SK-N-SH (cell line): ENCODE data around the gene AMMECR1. TPM values are rescaled to one million over a fixed set of nuclear protein-coding genes. Genes with fewer than 3 reads are reported as not detected.

Experiments used
- CTCF ChIA-PET: fragments of 300-600, 350-600 bp; formaldehyde crosslinking; extraction: SDS; loops from one replicate; lab custom pipeline; 2021; lab: Yijun Ruan, JAX
- POLR2A ChIA-PET: fragments of 350-600 bp; sonication (Branson Sonifier 250); formaldehyde crosslinking; extraction: SDS; loops from one replicate; lab custom pipeline; 2020; ENCODE audit warnings: antibody characterized with exemption, inconsistent platforms; lab: Yijun Ruan, JAX
- DNase-seq: peaks from one replicate; pipeline ENCODE4 v3.0.0; 2012
- H2AFZ ChIP-seq: fragments of 200-600 bp; sonication (generic); 2 replicates; pipeline ENCODE4 v1.8.1; 2016; ENCODE audit warnings: antibody characterized with exemption, mild to moderate bottlenecking, low read depth
- H3F3A ChIP-seq: fragments of 200-600 bp; sonication (generic); replicated peaks from 2 replicates; pipeline ENCODE3; 2016; ENCODE audit warnings: antibody characterized with exemption, mild to moderate bottlenecking; ENCODE audit not compliant: insufficient read depth
- H3K27ac ChIP-seq, 2 experiments: fragments of 200-500 bp in 1 of 2; fragments of 200-600 bp in 1 of 2; sonication (Bioruptor generic) in 1 of 2; sonication (generic), shearing (Covaris generic) in 1 of 2; 2 replicates each; pipeline versions ENCODE4 v1.5.1 to v1.6.1; 2014 to 2016; ENCODE audit warnings: low read depth in 2 of 2, inconsistent platforms in 1 of 2, low read length in 1 of 2, mild to moderate bottlenecking in 1 of 2, mixed read lengths in 1 of 2
- H3K27me3 ChIP-seq: fragments of 200-600 bp; sonication (generic), shearing (Covaris generic); 2 replicates; pipeline ENCODE4 v1.6.1; 2016; ENCODE audit warnings: mixed run types; ENCODE audit not compliant: insufficient read depth
- H3K36me3 ChIP-seq, 2 experiments: fragments of 200-500 bp in 1 of 2; fragments of 200-600 bp in 1 of 2; sonication (Bioruptor generic) in 1 of 2; sonication (generic) in 1 of 2; replicated peaks in 1 of 2; 2 replicates each; pipeline versions ENCODE3 to v1.5.1; 2014 to 2016; ENCODE audit warnings: low read length in 1 of 2, mild to moderate bottlenecking in 1 of 2; ENCODE audit not compliant: insufficient read depth in 2 of 2, control insufficient read depth in 1 of 2
- H3K4me1 ChIP-seq, 2 experiments: fragments of 200-500 bp in 1 of 2; fragments of 200-600 bp in 1 of 2; sonication (Bioruptor generic) in 1 of 2; sonication (generic), shearing (Covaris generic) in 1 of 2; 2 replicates each; pipeline versions ENCODE4 v1.5.1 to v1.6.1; 2014 to 2016; ENCODE audit warnings: low read depth in 1 of 2, low read length in 1 of 2, mixed run types in 1 of 2; ENCODE audit not compliant: insufficient read depth in 2 of 2, control insufficient read depth in 1 of 2
- H3K4me2 ChIP-seq: fragments of 200-600 bp; sonication (generic), shearing (Covaris generic); 2 replicates; pipeline ENCODE4 v1.6.1; 2017; ENCODE audit warnings: mixed run types
- H3K4me3 ChIP-seq, 2 experiments: fragments of 200-500 bp in 1 of 2; fragments of 200-600 bp in 1 of 2; sonication (Bioruptor generic) in 1 of 2; sonication (generic), shearing (Covaris generic) in 1 of 2; 2 replicates each; pipeline versions ENCODE4 v1.5.1 to v1.8.1; 2014 to 2016; ENCODE audit warnings: low read depth in 2 of 2, inconsistent platforms in 1 of 2, low read length in 1 of 2, mild to moderate bottlenecking in 1 of 2, mixed read lengths in 1 of 2, moderate library complexity in 1 of 2
- H3K79me2 ChIP-seq: fragments of 200-600 bp; sonication (generic); 2 replicates; pipeline ENCODE4 v1.8.1; 2017; ENCODE audit warnings: mild to moderate bottlenecking; ENCODE audit not compliant: insufficient read depth
- H3K9ac ChIP-seq: fragments of 200-600 bp; sonication (generic); 2 replicates; pipeline ENCODE4 v1.6.1; 2017; ENCODE audit warnings: mixed run types
- H3K9me2 ChIP-seq: fragments of 200-600 bp; sonication (generic); 2 replicates; pipeline ENCODE4 v1.6.1; 2017; ENCODE audit warnings: mixed run types
- H3K9me3 ChIP-seq: fragments of 200-600 bp; sonication (generic); 2 replicates; pipeline ENCODE4 v1.6.1; 2017; ENCODE audit warnings: mixed run types, mild to moderate bottlenecking, moderate library complexity
- H4K20me1 ChIP-seq: fragments of 200-600 bp; sonication (generic); 2 replicates; pipeline ENCODE4 v1.6.1; 2017; ENCODE audit warnings: mild to moderate bottlenecking, mixed run types; ENCODE audit not compliant: insufficient read depth
- CHD2 ChIP-seq: fragments of 150-350 bp; IDR thresholded peaks from 2 replicates; pipeline ENCODE4 v1.6.1; 2018; ENCODE audit warnings: low read length; ENCODE audit not compliant: partially characterized antibody
- ELF1 ChIP-seq: IDR thresholded peaks from 2 replicates; pipeline ENCODE4 v1.4.0; 2012
- EZH2phosphoT487 ChIP-seq: fragments of 200-600 bp; sonication (generic); IDR thresholded peaks from 2 replicates; pipeline ENCODE4 v1.6.1; 2017; ENCODE audit warnings: low read depth, mixed run types, mild to moderate bottlenecking, antibody characterized with exemption, moderate library complexity, borderline replicate concordance
- FOXJ3 ChIP-seq: sonication (generic); formaldehyde crosslinking; IDR thresholded peaks from 2 replicates; pipeline ENCODE4 v1.5.1; 2020; ENCODE audit warnings: mild to moderate bottlenecking, missing genetic modification reagents
- FOXM1 ChIP-seq: IDR thresholded peaks from 2 replicates; pipeline ENCODE4 v1.4.0; 2012; ENCODE audit warnings: low read depth, mild to moderate bottlenecking
- GATA2 ChIP-seq: sonication (generic); formaldehyde crosslinking; IDR thresholded peaks from 2 replicates; pipeline ENCODE4 v1.5.0; 2020; ENCODE audit warnings: mild to moderate bottlenecking, missing genetic modification reagents
- MXI1 ChIP-seq: IDR thresholded peaks from 2 replicates; pipeline ENCODE4 v1.6.1; 2012; ENCODE audit warnings: mild to moderate bottlenecking, low read depth, low read length, improper control_type of control experiment
- POLR2AphosphoS5 ChIP-seq: IDR thresholded peaks from 2 replicates; pipeline ENCODE4 v1.6.1; 2012; ENCODE audit warnings: low read depth, low read length
- RAD21 ChIP-seq: IDR thresholded peaks from 2 replicates; pipeline ENCODE4 v1.6.1; 2012; ENCODE audit warnings: mild to moderate bottlenecking, low read length
- RFX5 ChIP-seq: IDR thresholded peaks from 2 replicates; pipeline ENCODE4 v1.6.1; 2012; ENCODE audit warnings: mild to moderate bottlenecking, improper control_type of control experiment, low read length
- RXRA ChIP-seq: IDR thresholded peaks from 2 replicates; pipeline ENCODE4 v1.4.0; 2012; ENCODE audit warnings: low read depth, mild to moderate bottlenecking, borderline replicate concordance
- TAF1 ChIP-seq: IDR thresholded peaks from 2 replicates; pipeline ENCODE4 v1.6.1; 2012; ENCODE audit warnings: low read depth, mild to moderate bottlenecking, low read length, moderate library complexity, borderline replicate concordance
- TCF12 ChIP-seq: IDR thresholded peaks from 2 replicates; pipeline ENCODE4 v1.4.0; 2012
- WGBS: methylation state at CpG from one replicate; pipeline ENCODE4 v1.1.6; 2017; ENCODE audit warnings: low lambda C conversion rate; 5-methylcytosine and 5-hydroxymethylcytosine counted together
- polyA plus RNA-seq, 3 experiments: library from polyadenylated mRNA; depleted of rRNA; stranded (reverse); fragments of >200 nt; gene quantifications; 2 replicates each; pipeline ENCODE4 v1.2.3, GENCODE V29; 2012
- TF ChIP-seq, protein P1 (sequence below): fragments of 200-600 bp; sonication (generic); IDR thresholded peaks from 2 replicates; pipeline ENCODE4 v1.6.1; 2017; ENCODE audit warnings: antibody characterized with exemption, mild to moderate bottlenecking, moderate library complexity
- TF ChIP-seq, protein P2 (sequence below): IDR thresholded peaks from 2 replicates; pipeline ENCODE4 v1.4.0; 2012; ENCODE audit warnings: low read depth, borderline replicate concordance
- TF ChIP-seq, protein P3 (sequence below): IDR thresholded peaks from 2 replicates; pipeline ENCODE4; 2012
- TF ChIP-seq, protein P4 (sequence below): IDR thresholded peaks from 2 replicates; pipeline ENCODE4 v1.4.0; 2012; ENCODE audit warnings: low read depth
- TF ChIP-seq, protein P5 (sequence below): fragments of 150-350 bp; IDR thresholded peaks from 2 replicates; pipeline ENCODE4 v1.6.1; 2016; ENCODE audit warnings: mild to moderate bottlenecking, low read depth, low read length

Gene AMMECR1
- polyA plus RNA-seq, 1 of the 3 experiments (the other 2 are of a cell fraction), result 1.3 TPM

DNA sequence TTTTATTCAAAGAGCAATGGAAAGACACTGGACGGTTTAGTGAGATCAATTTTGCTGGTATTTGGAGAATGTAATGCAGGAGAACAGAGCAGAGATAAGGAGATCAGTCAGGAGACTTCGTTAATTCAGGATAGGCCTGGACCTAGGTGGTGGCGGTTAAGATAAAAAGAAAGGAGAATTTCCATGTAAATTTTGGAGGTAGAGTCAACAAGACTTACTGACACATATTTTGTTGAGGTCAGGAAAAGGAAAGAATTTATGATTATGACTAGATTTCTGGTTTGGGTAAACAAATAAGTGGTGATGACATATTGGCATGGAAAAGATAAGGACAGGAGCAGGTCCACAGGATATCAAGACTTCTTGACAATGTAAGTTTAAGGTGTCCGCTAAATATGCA, 8.8 kb upstream of the AMMECR1 start (continued):
- TF ChIP-seq, protein P1, sequence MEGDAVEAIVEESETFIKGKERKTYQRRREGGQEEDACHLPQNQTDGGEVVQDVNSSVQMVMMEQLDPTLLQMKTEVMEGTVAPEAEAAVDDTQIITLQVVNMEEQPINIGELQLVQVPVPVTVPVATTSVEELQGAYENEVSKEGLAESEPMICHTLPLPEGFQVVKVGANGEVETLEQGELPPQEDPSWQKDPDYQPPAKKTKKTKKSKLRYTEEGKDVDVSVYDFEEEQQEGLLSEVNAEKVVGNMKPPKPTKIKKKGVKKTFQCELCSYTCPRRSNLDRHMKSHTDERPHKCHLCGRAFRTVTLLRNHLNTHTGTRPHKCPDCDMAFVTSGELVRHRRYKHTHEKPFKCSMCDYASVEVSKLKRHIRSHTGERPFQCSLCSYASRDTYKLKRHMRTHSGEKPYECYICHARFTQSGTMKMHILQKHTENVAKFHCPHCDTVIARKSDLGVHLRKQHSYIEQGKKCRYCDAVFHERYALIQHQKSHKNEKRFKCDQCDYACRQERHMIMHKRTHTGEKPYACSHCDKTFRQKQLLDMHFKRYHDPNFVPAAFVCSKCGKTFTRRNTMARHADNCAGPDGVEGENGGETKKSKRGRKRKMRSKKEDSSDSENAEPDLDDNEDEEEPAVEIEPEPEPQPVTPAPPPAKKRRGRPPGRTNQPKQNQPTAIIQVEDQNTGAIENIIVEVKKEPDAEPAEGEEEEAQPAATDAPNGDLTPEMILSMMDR, result no peak
- TF ChIP-seq RAD21, result no peak
- TF ChIP-seq FOXM1, result no peak
- TF ChIP-seq ELF1, result no peak
- TF ChIP-seq, all 33 proteins: peak for 0

DNA sequence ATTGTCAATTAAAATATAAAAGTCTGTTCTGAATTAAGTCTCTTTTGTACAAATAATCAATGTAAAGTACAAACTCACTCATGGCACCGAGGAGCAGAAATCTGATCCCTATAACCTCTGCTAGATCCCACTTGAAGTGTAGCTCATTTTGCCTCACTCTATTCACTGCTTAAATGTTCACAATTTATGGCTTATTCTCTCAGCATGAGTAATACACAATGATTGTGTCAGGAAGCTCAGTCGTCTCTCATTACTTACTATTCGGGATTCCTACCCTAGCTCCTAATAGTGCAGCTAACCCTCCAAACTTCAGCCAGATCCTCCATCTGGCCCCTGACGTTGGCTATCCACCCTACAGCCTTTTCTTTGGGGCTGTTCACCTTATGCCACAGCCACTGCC, 4.7 kb upstream of the AMMECR1 start:
- no peak for TF ChIP-seq CHD2
- TF ChIP-seq, protein P2, sequence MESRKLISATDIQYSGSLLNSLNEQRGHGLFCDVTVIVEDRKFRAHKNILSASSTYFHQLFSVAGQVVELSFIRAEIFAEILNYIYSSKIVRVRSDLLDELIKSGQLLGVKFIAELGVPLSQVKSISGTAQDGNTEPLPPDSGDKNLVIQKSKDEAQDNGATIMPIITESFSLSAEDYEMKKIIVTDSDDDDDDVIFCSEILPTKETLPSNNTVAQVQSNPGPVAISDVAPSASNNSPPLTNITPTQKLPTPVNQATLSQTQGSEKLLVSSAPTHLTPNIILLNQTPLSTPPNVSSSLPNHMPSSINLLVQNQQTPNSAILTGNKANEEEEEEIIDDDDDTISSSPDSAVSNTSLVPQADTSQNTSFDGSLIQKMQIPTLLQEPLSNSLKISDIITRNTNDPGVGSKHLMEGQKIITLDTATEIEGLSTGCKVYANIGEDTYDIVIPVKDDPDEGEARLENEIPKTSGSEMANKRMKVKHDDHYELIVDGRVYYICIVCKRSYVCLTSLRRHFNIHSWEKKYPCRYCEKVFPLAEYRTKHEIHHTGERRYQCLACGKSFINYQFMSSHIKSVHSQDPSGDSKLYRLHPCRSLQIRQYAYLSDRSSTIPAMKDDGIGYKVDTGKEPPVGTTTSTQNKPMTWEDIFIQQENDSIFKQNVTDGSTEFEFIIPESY, result no peak
- no peak for TF ChIP-seq FOXM1
- TF ChIP-seq FOXJ3 (CRISPR knock-in tag), result no peak
- TF ChIP-seq, protein P3, sequence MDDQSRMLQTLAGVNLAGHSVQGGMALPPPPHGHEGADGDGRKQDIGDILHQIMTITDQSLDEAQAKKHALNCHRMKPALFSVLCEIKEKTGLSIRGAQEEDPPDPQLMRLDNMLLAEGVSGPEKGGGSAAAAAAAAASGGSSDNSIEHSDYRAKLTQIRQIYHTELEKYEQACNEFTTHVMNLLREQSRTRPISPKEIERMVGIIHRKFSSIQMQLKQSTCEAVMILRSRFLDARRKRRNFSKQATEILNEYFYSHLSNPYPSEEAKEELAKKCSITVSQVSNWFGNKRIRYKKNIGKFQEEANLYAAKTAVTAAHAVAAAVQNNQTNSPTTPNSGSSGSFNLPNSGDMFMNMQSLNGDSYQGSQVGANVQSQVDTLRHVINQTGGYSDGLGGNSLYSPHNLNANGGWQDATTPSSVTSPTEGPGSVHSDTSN, result 0 out of 2 replicates have a peak, but pooled peaks have one; percentile 13
- TF ChIP-seq RFX5, result no peak
- no peaks in the 10 kb centered on the region for H3K9me2 ChIP-seq
- peaks cover 3% of the 10 kb centered on the region for H3F3A ChIP-seq
- no peaks in the 10 kb centered on the region for H3K79me2 ChIP-seq
- 16% methylated on average over 4 of the region's 4 CpGs for WGBS
- no peaks in the 10 kb centered on the region for H3K36me3 ChIP-seq
- POLR2A ChIA-PET, result no interaction called here
- no peak overlapping the region for H3K9ac ChIP-seq
- no peak overlapping the region for H3K4me2 ChIP-seq
- CTCF ChIA-PET, result interaction anchor here (0.5 kb wide), 1 partner anchor 91 kb away, joined by 3 read pairs; no protein-coding TSS in a partner anchor
- no peaks in the 10 kb centered on the region for H3K27me3 ChIP-seq
- H3K27ac ChIP-seq, result no peak overlapping the region
- H4K20me1 ChIP-seq, result no peaks in the 10 kb centered on the region
- no peaks in the 10 kb centered on the region; a peak in 1 of 4 replicates for H3K4me1 ChIP-seq
- no peak overlapping the region for H3K4me3 ChIP-seq
- no peaks in the 10 kb centered on the region for H3K9me3 ChIP-seq
- DNase-seq, result no peak
- no peak overlapping the region for H2AFZ ChIP-seq

DNA sequence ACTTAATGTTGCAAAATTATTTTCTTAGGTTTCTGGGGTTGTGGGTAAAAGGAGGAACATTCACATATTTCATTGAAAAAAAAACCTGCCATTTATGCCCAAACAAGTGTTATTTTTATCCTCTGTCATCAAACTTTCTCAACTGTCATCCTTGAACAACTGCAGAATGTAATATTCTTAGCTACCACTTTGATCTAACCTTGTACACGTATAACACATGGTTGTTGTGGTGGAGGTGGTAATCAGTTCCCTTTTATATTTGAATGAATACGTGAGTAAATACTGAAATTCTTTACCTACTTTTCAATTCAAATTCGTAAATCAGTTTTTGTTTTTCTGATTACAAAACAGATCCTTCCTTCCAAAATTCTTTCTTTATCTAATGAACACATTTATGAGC, 3.8 kb upstream of the AMMECR1 start:
- Histone ChIP-seq H3K9me3 (no peaks in the 10 kb centered on the region), H2AFZ (no peak overlapping the region), H3F3A (peaks cover 3% of the 10 kb centered on the region), H3K27me3 (no peaks in the 10 kb centered on the region), H3K4me1 (no peaks in the 10 kb centered on the region; a peak in 1 of 4 replicates), H3K36me3 (no peaks in the 10 kb centered on the region), H4K20me1 (no peaks in the 10 kb centered on the region), H3K9ac (no peak overlapping the region), H3K4me2 (no peak overlapping the region), H3K9me2 (no peaks in the 10 kb centered on the region), H3K79me2 (peaks cover 9% of the 10 kb centered on the region; the same call in 1 of the 2 replicates), H3K4me3 (no peak overlapping the region), H3K27ac (no peak overlapping the region)
- ChIA-PET CTCF (no interaction called here), POLR2A (no interaction called here)
- no peak for DNase-seq
- WGBS, result 48% methylated on average over 3 of the region's 3 CpGs
- no peak for TF ChIP-seq TCF12
- TF ChIP-seq POLR2AphosphoS5, result no peak
- TF ChIP-seq, protein P3, result no peak
- TF ChIP-seq MXI1, result no peak
- TF ChIP-seq, protein P4, sequence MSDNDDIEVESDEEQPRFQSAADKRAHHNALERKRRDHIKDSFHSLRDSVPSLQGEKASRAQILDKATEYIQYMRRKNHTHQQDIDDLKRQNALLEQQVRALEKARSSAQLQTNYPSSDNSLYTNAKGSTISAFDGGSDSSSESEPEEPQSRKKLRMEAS, result no peak
- TF ChIP-seq RFX5, result no peak
- TF ChIP-seq ELF1, result no peak
- no peak for TF ChIP-seq RXRA
- no peak for TF ChIP-seq EZH2phosphoT487
- TF ChIP-seq TAF1, result no peak
- TF ChIP-seq, protein P5, sequence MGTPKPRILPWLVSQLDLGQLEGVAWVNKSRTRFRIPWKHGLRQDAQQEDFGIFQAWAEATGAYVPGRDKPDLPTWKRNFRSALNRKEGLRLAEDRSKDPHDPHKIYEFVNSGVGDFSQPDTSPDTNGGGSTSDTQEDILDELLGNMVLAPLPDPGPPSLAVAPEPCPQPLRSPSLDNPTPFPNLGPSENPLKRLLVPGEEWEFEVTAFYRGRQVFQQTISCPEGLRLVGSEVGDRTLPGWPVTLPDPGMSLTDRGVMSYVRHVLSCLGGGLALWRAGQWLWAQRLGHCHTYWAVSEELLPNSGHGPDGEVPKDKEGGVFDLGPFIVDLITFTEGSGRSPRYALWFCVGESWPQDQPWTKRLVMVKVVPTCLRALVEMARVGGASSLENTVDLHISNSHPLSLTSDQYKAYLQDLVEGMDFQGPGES, result no peak
- TF ChIP-seq GATA2 (CRISPR knock-in tag), result no peak
